WTC11 (cell line): ENCODE results near the gene PTPN3. TPM values are rescaled to one million over a fixed set of nuclear protein-coding genes. Genes with fewer than 3 reads are reported as not detected.
"Not testable (repeated sequence)": the region's sequence is repeated elsewhere in the genome, so short reads cannot be mapped to it uniquely, and the experiment has no call there.

Source experiments
- ATAC-seq: fragments of 200-7000 bp; cut with Tn5 transposase; 2 replicates; pipeline ENCODE4 v1.10.0; 2021; ENCODE audit warnings: mild to moderate bottlenecking, moderate library complexity
- CTCF ChIA-PET: fragments of 300-600 bp; sonication (Branson Sonifier 250); formaldehyde crosslinking; loops from one replicate; lab custom pipeline; 2021; ENCODE audit warnings: antibody characterized with exemption; lab: Charles Lee
- POLR2A ChIA-PET: fragments of 350-600 bp; sonication (Branson Sonifier 250); formaldehyde crosslinking; loops from one replicate; lab custom pipeline; 2021; ENCODE audit warnings: antibody characterized with exemption; lab: Charles Lee
- DNase-seq: peaks from one replicate; pipeline ENCODE4 v3.0.0; 2021; ENCODE audit warnings: low spot score
- H3K27ac Mint-ChIP-seq: 2 replicates; pipeline ENCODE4 v1.8.0; 2021; ENCODE audit warnings: mixed read lengths
- H3K27me3 Mint-ChIP-seq: 2 replicates; pipeline ENCODE4 v1.8.0; 2021; ENCODE audit warnings: low read depth, mild to moderate bottlenecking, moderate library complexity, mixed read lengths
- H3K36me3 Mint-ChIP-seq: 2 replicates; pipeline ENCODE4 v1.8.0; 2021; ENCODE audit warnings: mixed read lengths
- H3K4me1 Mint-ChIP-seq: 2 replicates; pipeline ENCODE4 v1.8.0; 2022; ENCODE audit warnings: mixed read lengths
- H3K4me3 Mint-ChIP-seq: 2 replicates; pipeline ENCODE4 v1.8.0; 2021; ENCODE audit warnings: mild to moderate bottlenecking, moderate library complexity, mixed read lengths
- H3K9me3 Mint-ChIP-seq: 2 replicates; pipeline ENCODE4 v1.8.0; 2021; ENCODE audit warnings: mixed read lengths
- EMX1 ChIP-seq: fragments of 250-450 bp; sonication (Bioruptor Pico); IDR thresholded peaks from 2 replicates; pipeline ENCODE4 v1.8.0; 2021; ENCODE audit warnings: mild to moderate bottlenecking
- ETV6 ChIP-seq: sonication (generic); formaldehyde crosslinking; IDR thresholded peaks from 2 replicates; pipeline ENCODE4 v1.8.1; 2022; ENCODE audit warnings: mild to moderate bottlenecking, missing genetic modification reagents
- GABPB1 ChIP-seq: sonication (generic); formaldehyde crosslinking; IDR thresholded peaks from 2 replicates; pipeline ENCODE4 v1.8.1; 2023; ENCODE audit warnings: mild to moderate bottlenecking, missing genetic modification reagents
- MLX ChIP-seq: sonication (generic); formaldehyde crosslinking; IDR thresholded peaks from 2 replicates; pipeline ENCODE4 v1.8.1; 2023; ENCODE audit warnings: mild to moderate bottlenecking, missing genetic modification reagents, moderate library complexity
- MYBL2 ChIP-seq: sonication (generic); formaldehyde crosslinking; IDR thresholded peaks from 2 replicates; pipeline ENCODE4 v1.8.1; 2023; ENCODE audit warnings: mild to moderate bottlenecking, moderate library complexity, missing genetic modification reagents
- NR2C2 ChIP-seq: sonication (generic); formaldehyde crosslinking; IDR thresholded peaks from 2 replicates; pipeline ENCODE4 v1.8.0; 2022; ENCODE audit warnings: mild to moderate bottlenecking, missing genetic modification reagents
- PREB ChIP-seq: sonication (generic); formaldehyde crosslinking; IDR thresholded peaks from 2 replicates; pipeline ENCODE4 v1.8.1; 2022; ENCODE audit warnings: mild to moderate bottlenecking, missing genetic modification reagents, moderate library complexity, borderline replicate concordance
- TCF7 ChIP-seq: sonication (generic); formaldehyde crosslinking; IDR thresholded peaks from 2 replicates; pipeline ENCODE4 v1.8.0; 2022; ENCODE audit warnings: mild to moderate bottlenecking, low read depth, missing genetic modification reagents, moderate library complexity
- USF2 ChIP-seq: sonication (generic); formaldehyde crosslinking; IDR thresholded peaks from 2 replicates; pipeline ENCODE4 v1.8.1; 2023; ENCODE audit warnings: mild to moderate bottlenecking, missing genetic modification reagents, moderate library complexity
- ZNF532 ChIP-seq: fragments of 250-450 bp; sonication (Bioruptor Pico); IDR thresholded peaks from 2 replicates; pipeline ENCODE4 v1.9.0; 2021; ENCODE audit warnings: mild to moderate bottlenecking, borderline replicate concordance
- total RNA-seq: library from RNA; stranded (reverse); gene quantifications from 3 replicates; pipeline ENCODE4 v1.2.3, GENCODE V29; 2021

Gene PTPN3
- total RNA-seq, 1 experiment from 2014 or later: 1.7 TPM

- no peaks in the 10 kb centered on the region for H3K36me3 Mint-ChIP-seq
- CTCF ChIA-PET: no interaction called here
- no peaks in the 10 kb centered on the region for H3K9me3 Mint-ChIP-seq
- no peak for TF ChIP-seq MLX (CRISPR knock-in tag)
- no peak for TF ChIP-seq TCF7 (CRISPR knock-in tag)
- TF ChIP-seq MYBL2 (CRISPR knock-in tag): no peak
- TF ChIP-seq, all 79 proteins: peak for 0
- peaks cover 2% of the 10 kb centered on the region; the same call in 1 of the 2 replicates for H3K27me3 Mint-ChIP-seq
- ATAC-seq (no peak), DNase-seq (no peak)
- no peak overlapping the region for H3K4me3 Mint-ChIP-seq
- no peak overlapping the region for H3K27ac Mint-ChIP-seq
- POLR2A ChIA-PET: no interaction called here
- no peaks in the 10 kb centered on the region for H3K4me1 Mint-ChIP-seq
Observed at GRCh38 chr9:109510506-109510905, 12.4 kb upstream of the PTPN3 start.

- not testable (repeated sequence) for H3K4me3 Mint-ChIP-seq, H3K9me3 Mint-ChIP-seq, H3K4me1 Mint-ChIP-seq, H3K36me3 Mint-ChIP-seq, ATAC-seq, H3K27me3 Mint-ChIP-seq, H3K27ac Mint-ChIP-seq, DNase-seq
- ChIA-PET CTCF (interaction anchor here (0.6 to 1.3 kb wide), 2 partner anchors 100 to 525 kb away, joined by 3 to 4 read pairs; no protein-coding TSS in a partner anchor), POLR2A (interaction anchor here (0.8 kb wide), 1 partner anchor 122 kb away, joined by 3 read pairs; no protein-coding TSS in a partner anchor)
Observed at GRCh38 chr9:109510042-109510441, 11.9 kb upstream of the PTPN3 start.

- TF ChIP-seq ZNF532 (CRISPR knock-in tag) (no peak), EMX1 (CRISPR knock-in tag) (no peak), ETV6 (CRISPR knock-in tag) (no peak), PREB (CRISPR knock-in tag) (no peak), USF2 (CRISPR knock-in tag) (no peak)
- TF ChIP-seq, all 79 proteins: peak for 0
- ATAC-seq (no peak), DNase-seq (no peak)
- ChIA-PET CTCF (interaction anchor here (0.6 to 1.3 kb wide), 2 partner anchors 99 to 525 kb away, joined by 3 to 4 read pairs; no protein-coding TSS in a partner anchor), POLR2A (interaction anchor here (0.8 kb wide), 1 partner anchor 121 kb away, joined by 3 read pairs; no protein-coding TSS in a partner anchor)
- no peaks in the 10 kb centered on the region for H3K9me3 Mint-ChIP-seq
- H3K36me3 Mint-ChIP-seq: no peaks in the 10 kb centered on the region
- no peak overlapping the region for H3K4me3 Mint-ChIP-seq
- no peak overlapping the region for H3K27ac Mint-ChIP-seq
- H3K27me3 Mint-ChIP-seq: peaks cover 2% of the 10 kb centered on the region; the same call in 1 of the 2 replicates
- peaks cover 2% of the 10 kb centered on the region for H3K4me1 Mint-ChIP-seq
Observed at GRCh38 chr9:109509611-109510010, 11.5 kb upstream of the PTPN3 start.

- Mint-ChIP-seq H3K4me1 (peaks cover 4% of the 10 kb centered on the region), H3K9me3 (no peaks in the 10 kb centered on the region), H3K36me3 (no peaks in the 10 kb centered on the region), H3K27me3 (peaks cover 5% of the 10 kb centered on the region), H3K27ac (no peak overlapping the region), H3K4me3 (no peak overlapping the region)
- ChIA-PET CTCF (interaction anchor here (1.4 kb wide), 1 partner anchor 67 kb away, joined by 3 read pairs; no protein-coding TSS in a partner anchor), POLR2A (no interaction called here)
- TF ChIP-seq NR2C2 (no peak), GABPB1 (CRISPR knock-in tag) (peak; percentile 96)
- no peak for ATAC-seq
- no peak for DNase-seq
Observed at GRCh38 chr9:109507421-109507838, 9.3 kb upstream of the PTPN3 start.
